D721Med (cell line): ENCODE measurements around the gene PDIA2.

Experiments
- DNase-seq: peaks from one replicate; pipeline ENCODE4 v3.0.0; 2011; ENCODE audit warnings: low spot score; ENCODE audit not compliant: insufficient read length
- FAIRE-seq: peaks from 2 replicates; lab custom pipeline; 2011; peaks lifted over from hg19 to GRCh38; lab: Jason Lieb, UNC
- TF ChIP-seq, protein P1 (sequence below): IDR thresholded peaks from 2 replicates; pipeline ENCODE4 v1.5.1; 2012; ENCODE audit warnings: mild to moderate bottlenecking, control low read depth; ENCODE audit not compliant: insufficient read depth; ENCODE audit errors: missing control alignments

Gene PDIA2, protein sequence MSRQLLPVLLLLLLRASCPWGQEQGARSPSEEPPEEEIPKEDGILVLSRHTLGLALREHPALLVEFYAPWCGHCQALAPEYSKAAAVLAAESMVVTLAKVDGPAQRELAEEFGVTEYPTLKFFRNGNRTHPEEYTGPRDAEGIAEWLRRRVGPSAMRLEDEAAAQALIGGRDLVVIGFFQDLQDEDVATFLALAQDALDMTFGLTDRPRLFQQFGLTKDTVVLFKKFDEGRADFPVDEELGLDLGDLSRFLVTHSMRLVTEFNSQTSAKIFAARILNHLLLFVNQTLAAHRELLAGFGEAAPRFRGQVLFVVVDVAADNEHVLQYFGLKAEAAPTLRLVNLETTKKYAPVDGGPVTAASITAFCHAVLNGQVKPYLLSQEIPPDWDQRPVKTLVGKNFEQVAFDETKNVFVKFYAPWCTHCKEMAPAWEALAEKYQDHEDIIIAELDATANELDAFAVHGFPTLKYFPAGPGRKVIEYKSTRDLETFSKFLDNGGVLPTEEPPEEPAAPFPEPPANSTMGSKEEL

GRCh38 chr16:283033-283805 lies at the start of gene PDIA2:
Gene PDIA2, plus strand, starts transcription at chr16:283164. Its CDS starts 6 bp downstream, at chr16:283170.
- TF ChIP-seq, protein P1, sequence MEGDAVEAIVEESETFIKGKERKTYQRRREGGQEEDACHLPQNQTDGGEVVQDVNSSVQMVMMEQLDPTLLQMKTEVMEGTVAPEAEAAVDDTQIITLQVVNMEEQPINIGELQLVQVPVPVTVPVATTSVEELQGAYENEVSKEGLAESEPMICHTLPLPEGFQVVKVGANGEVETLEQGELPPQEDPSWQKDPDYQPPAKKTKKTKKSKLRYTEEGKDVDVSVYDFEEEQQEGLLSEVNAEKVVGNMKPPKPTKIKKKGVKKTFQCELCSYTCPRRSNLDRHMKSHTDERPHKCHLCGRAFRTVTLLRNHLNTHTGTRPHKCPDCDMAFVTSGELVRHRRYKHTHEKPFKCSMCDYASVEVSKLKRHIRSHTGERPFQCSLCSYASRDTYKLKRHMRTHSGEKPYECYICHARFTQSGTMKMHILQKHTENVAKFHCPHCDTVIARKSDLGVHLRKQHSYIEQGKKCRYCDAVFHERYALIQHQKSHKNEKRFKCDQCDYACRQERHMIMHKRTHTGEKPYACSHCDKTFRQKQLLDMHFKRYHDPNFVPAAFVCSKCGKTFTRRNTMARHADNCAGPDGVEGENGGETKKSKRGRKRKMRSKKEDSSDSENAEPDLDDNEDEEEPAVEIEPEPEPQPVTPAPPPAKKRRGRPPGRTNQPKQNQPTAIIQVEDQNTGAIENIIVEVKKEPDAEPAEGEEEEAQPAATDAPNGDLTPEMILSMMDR, result no peak
- FAIRE-seq, result no peak
- no peak for DNase-seq

DNA sequence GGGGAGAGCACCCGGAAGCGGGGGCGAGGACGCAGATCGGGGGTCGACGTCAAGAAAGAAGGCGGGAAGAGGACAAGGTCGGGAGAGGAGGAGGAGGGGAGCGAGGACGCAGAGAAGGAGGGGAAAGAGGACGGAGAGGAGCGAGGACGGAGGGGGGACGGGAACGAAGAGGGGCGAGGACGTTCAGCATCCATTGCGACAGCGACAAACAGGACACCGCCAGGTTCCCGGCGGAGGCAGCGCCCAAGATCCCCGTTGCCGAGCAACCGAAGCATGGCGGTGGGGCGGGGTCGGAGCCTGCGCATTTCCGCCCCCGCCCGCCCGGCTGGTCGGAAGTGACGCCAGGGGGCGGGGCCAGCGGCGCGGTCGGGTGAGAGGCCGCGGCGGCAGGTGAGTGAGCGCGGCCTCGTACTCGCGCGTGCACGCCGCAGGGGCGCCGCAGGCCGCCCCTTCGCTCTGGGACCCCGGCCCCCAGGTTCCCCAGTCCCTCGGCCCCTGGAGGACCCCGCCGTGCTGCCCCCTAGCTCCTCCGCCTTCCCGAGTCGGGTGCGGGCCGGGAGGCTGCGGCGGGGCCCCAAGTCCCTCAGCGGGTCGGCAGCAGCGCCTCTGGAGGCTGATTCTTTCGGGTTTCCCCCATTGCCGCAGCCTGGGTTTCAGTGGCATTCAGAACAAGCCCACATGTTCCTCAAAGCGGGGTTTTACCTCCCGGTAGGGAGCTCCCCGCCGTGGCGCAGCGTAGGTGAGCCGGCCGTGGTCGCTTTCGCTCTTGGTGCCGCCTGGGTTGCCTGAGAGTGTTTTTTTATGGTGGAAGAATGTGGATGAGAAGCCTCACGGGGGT lies 48.3 kb upstream of the PDIA2 start, which contains the start of gene FAM234A:
Gene FAM234A, plus strand, starts transcription at position 354 of the 838 bp plus-strand sequence. CDS start 19,593 bp downstream, outside the sequence.
- DNase-seq (peak; percentile 86), FAIRE-seq (no peak)
- TF ChIP-seq, protein P1, result no peak

DNA sequence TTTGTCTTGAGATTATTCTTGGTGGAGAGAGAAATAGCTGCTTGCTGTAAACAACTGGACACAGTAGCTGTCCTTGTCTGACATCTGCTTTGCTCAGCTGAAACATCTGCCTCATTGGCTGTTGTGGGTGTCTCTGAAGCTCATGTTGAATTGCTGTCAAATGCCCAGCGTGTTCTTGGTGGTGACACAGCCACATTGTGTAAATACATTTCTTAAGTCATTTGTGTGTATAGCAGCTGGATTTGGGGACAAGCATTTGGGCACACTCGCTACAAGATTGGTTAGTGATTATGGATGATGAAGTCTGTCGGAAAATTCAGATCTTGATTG lies 43.1 kb upstream of the PDIA2 start:
- FAIRE-seq (no peak), DNase-seq (no peak)
- TF ChIP-seq, protein P1, result no peak

- TF ChIP-seq, protein P1, result no peak
- DNase-seq, result no peak
- no peak for FAIRE-seq
Observed at GRCh38 chr16:240559-240958, 42.4 kb upstream of the PDIA2 start.

DNA sequence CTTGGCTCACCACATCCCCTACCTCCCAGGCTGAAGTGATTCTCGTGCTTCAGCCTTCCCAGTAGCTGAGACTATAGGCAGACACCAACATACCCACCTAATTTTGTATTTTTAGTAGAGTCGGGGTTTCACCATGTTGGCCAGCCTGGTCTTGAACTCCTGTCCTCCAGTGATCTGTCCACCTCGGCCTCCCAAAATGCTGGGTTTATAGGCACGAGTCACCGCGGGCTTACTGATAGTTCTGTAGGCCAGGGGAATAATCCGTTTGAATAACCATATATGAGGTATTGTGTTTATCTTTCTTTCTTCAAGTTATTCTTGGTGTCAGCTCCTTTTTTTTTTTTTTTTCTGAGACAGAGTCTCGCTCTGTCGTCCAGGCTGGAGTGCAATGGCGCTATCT lies 40.7 kb upstream of the PDIA2 start:
- TF ChIP-seq, protein P1, result no peak
- DNase-seq (no peak), FAIRE-seq (no peak)

DNA sequence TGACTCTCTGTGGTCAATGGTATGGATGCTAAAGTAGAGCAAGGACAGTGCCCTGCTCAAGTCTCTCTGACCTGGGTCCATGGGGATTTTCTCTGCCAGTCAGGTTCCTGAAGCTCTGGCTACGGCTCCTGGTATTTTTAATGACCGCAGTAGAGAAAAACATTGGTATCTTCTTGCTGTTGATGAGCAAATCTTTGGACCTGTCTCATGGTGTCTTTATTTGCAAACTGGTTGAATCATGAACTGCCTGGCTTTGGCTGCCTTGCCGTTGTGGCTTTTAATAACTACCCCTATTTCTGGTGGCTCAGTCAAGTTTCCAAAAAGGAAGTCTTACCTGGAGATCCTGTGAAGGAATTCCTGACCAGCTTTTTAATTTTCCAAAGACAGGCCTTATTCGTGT lies 39.6 kb upstream of the PDIA2 start:
- FAIRE-seq, result no peak
- TF ChIP-seq, protein P1, result no peak
- no peak for DNase-seq
